GM12874 (cell line): ENCODE results near the gene ADARB2.

ENCODE experiments used
- TF ChIP-seq, protein P1 (sequence below): IDR thresholded peaks from 2 replicates; pipeline ENCODE4 v1.5.1; 2011; ENCODE audit warnings: low read depth, mild to moderate bottlenecking, control low read depth, low read length, moderate library complexity; ENCODE audit not compliant: insufficient read depth

The ADARB2 gene

DNA sequence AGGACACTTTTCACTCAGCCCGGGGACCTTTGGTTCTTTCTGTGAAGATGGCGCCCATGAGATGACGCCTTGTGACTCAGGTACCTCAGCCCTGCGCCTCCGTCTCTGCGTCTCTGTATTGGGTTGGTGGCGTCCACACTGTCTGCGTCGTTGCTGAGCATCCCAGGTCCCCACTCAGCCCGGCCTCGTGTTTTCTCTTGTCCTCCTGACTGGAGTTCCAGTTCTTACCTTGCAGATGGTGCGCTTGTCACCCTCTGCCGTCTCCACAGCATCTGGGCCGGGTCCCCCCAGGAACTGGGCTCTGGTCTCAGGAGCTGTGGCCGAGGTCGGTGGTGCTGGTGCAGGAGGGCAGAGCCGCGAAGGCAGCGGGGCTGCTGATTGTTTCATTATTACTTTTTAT lies 530.7 kb downstream of the ADARB2 start:
- TF ChIP-seq, protein P1, sequence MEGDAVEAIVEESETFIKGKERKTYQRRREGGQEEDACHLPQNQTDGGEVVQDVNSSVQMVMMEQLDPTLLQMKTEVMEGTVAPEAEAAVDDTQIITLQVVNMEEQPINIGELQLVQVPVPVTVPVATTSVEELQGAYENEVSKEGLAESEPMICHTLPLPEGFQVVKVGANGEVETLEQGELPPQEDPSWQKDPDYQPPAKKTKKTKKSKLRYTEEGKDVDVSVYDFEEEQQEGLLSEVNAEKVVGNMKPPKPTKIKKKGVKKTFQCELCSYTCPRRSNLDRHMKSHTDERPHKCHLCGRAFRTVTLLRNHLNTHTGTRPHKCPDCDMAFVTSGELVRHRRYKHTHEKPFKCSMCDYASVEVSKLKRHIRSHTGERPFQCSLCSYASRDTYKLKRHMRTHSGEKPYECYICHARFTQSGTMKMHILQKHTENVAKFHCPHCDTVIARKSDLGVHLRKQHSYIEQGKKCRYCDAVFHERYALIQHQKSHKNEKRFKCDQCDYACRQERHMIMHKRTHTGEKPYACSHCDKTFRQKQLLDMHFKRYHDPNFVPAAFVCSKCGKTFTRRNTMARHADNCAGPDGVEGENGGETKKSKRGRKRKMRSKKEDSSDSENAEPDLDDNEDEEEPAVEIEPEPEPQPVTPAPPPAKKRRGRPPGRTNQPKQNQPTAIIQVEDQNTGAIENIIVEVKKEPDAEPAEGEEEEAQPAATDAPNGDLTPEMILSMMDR: no peak

DNA sequence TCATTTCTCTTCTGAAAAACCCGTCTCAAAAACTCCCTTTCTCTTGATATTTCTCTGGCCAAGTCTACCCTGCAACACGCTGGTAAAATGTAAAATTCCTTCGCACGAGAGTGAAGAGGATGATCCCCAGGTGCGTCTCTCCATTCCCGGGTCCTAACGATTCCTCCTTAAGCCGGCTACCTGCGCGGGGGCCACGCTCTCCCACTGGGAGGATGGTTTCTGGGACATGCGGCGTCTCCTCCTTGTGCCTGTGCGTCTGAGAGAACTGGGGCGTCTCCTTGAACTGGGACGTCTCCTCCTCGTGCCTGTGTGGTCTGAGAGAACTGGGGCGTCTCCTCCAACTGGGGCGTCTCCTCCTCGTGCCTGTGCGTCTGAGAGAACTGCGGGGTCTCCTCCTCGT lies 531.2 kb downstream of the ADARB2 start:
- TF ChIP-seq, protein P1: no peak

DNA sequence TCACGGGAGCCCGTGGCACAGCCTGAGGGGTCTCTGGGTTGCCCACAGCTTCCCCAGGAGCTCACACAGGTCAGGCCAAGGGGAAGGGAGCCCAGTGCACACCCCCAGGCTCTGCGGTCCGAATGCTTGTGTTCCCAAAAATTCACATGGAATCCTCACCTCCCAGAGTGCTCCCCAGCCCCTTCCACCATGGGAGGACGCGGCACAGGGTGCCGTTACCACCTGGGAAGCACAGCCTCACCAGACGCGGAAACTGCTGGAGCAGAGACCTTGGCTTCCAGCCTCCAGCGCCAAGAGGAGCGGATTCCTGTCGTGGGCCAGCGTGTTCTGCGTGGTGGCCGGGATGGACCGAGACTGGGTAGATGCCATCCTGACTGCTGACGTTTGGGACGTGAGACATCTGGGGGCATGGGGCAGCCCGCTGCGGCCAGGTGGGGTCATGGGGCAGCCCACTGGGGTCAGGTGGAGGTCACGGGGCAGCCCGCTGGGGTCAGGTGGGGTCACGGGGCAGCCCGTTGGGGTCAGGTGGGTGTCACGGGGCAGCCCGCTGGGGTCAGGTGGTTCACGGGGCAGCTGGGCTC lies 531.8 kb downstream of the ADARB2 start:
- TF ChIP-seq, protein P1: no peak

DNA sequence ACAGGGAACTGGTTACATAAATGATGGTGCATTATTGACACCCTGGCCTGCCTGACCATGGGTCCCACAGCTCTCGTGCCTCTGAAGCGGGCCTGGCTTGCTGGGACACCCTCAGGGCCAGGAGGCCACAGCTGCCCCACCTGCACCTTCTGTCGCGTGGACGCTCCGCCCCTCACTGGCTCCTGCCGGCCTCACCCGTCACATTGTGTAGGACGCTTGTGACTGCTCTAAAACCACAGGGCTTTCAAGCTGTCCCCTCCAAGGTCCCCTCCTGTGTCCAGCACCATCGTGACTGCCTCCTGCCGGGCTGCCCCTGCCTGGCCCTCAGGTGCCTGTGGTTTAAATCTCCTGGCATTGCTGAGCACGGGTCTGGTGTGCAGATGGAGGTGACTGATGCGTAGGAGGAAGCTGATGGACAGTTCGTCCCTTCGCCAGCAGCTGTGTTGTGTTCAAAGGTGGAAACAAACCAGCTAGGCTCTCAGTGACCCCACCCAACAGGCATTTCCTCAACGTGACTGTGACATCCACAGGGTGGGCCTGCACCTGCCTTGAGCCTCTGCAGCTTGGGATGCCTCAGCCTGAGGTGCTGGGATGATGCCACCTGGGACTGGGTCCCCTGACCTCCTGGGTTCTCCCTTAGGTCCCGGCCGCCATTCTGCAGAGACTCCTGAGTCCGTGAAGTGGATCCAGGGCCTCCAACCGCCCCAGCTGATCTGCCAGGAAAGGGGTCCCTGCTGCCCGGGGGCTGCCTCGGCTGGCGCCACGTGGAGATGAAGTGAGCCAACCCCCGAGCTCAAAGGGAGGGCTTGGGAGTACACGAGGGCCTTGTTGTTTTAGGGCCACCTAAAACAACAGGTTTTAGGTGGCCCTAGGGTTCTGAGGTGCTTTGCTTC lies 532.6 kb downstream of the ADARB2 start:
- TF ChIP-seq, protein P1: no peak

DNA sequence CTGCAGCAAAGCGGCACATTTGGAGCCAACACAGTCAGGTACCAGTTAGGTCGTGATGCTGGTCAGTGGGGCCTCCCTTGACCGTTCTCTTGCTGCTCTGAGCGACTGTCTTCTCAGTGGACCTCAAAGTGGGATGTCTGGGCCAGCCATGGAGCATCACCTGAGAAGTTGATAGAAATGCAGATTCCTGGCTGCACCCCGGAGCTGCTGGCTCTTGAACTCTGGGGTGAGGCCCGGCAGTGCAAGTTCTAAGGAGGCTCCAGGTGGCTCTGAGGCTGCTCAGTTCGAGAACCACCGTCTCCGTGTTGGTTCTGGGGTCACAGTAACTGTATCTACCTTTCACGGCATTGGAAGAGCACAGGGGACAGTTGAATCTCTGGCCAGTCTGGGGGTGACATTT lies 533.6 kb downstream of the ADARB2 start:
- TF ChIP-seq, protein P1: no peak

DNA sequence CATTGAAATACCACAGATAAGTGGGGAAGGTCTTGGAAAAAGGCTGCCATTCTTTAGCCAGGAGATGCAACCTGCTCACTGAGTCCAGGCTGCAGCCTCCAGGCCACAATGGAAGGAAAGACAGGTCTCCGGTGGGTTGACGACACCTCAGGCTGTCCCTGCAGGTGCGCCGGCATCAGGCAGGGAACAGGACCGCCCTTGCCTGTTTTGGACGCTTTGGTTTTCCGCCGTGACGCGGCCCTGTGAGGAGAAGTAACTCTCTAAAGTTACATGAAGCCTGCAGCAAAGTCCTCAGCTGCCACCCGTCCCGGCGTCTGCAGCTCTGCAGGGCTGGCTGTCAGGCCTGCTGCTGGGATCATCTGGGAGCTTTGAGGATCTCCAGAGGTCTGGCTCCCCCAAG lies 534.1 kb downstream of the ADARB2 start:
- TF ChIP-seq, protein P1: no peak

DNA sequence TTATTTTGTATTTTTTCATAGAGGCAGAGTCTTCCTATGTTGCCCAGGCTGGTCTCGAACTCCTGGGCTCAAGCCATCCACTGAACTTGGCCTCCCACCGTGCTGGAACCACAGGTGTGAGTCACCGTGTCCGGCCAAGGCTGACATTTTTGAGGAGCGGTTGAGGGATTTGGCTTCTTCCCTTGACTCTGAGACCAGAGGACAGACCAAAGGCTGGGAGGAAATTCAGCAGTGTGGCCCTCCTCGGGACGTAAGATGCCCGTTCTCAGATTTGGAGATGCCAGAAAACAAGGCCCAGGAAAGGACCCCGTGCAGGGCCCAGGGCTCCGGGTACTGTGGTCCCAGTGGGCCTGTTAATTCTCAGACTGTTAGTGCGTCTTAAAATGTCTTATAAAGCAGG lies 535.0 kb downstream of the ADARB2 start:
- TF ChIP-seq, protein P1: no peak
